SK-N-SH (cell line): ENCODE data around the gene DPP10. TPM values are rescaled to one million over a fixed set of nuclear protein-coding genes. Genes with fewer than 3 reads are reported as not detected.
A peak's percentile ranks its signal among the peaks of the same experiment; 100 is the strongest.

ENCODE experiments used
- CTCF ChIA-PET: fragments of 300-600, 350-600 bp; formaldehyde crosslinking; extraction: SDS; loops from one replicate; lab custom pipeline; 2021; lab: Yijun Ruan, JAX
- POLR2A ChIA-PET: fragments of 350-600 bp; sonication (Branson Sonifier 250); formaldehyde crosslinking; extraction: SDS; loops from one replicate; lab custom pipeline; 2020; ENCODE audit warnings: antibody characterized with exemption, inconsistent platforms; lab: Yijun Ruan, JAX
- DNase-seq: peaks from one replicate; pipeline ENCODE4 v3.0.0; 2012
- H2AFZ ChIP-seq: fragments of 200-600 bp; sonication (generic); 2 replicates; pipeline ENCODE4 v1.8.1; 2016; ENCODE audit warnings: antibody characterized with exemption, mild to moderate bottlenecking, low read depth
- H3F3A ChIP-seq: fragments of 200-600 bp; sonication (generic); replicated peaks from 2 replicates; pipeline ENCODE3; 2016; ENCODE audit warnings: antibody characterized with exemption, mild to moderate bottlenecking; ENCODE audit not compliant: insufficient read depth
- H3K27ac ChIP-seq, 2 experiments: fragments of 200-500 bp in 1 of 2; fragments of 200-600 bp in 1 of 2; sonication (Bioruptor generic) in 1 of 2; sonication (generic), shearing (Covaris generic) in 1 of 2; 2 replicates each; pipeline versions ENCODE4 v1.5.1 to v1.6.1; 2014 to 2016; ENCODE audit warnings: low read depth in 2 of 2, inconsistent platforms in 1 of 2, low read length in 1 of 2, mild to moderate bottlenecking in 1 of 2, mixed read lengths in 1 of 2
- H3K27me3 ChIP-seq: fragments of 200-600 bp; sonication (generic), shearing (Covaris generic); 2 replicates; pipeline ENCODE4 v1.6.1; 2016; ENCODE audit warnings: mixed run types; ENCODE audit not compliant: insufficient read depth
- H3K36me3 ChIP-seq, 2 experiments: fragments of 200-500 bp in 1 of 2; fragments of 200-600 bp in 1 of 2; sonication (Bioruptor generic) in 1 of 2; sonication (generic) in 1 of 2; replicated peaks in 1 of 2; 2 replicates each; pipeline versions ENCODE3 to v1.5.1; 2014 to 2016; ENCODE audit warnings: low read length in 1 of 2, mild to moderate bottlenecking in 1 of 2; ENCODE audit not compliant: insufficient read depth in 2 of 2, control insufficient read depth in 1 of 2
- H3K4me1 ChIP-seq, 2 experiments: fragments of 200-500 bp in 1 of 2; fragments of 200-600 bp in 1 of 2; sonication (Bioruptor generic) in 1 of 2; sonication (generic), shearing (Covaris generic) in 1 of 2; 2 replicates each; pipeline versions ENCODE4 v1.5.1 to v1.6.1; 2014 to 2016; ENCODE audit warnings: low read depth in 1 of 2, low read length in 1 of 2, mixed run types in 1 of 2; ENCODE audit not compliant: insufficient read depth in 2 of 2, control insufficient read depth in 1 of 2
- H3K4me2 ChIP-seq: fragments of 200-600 bp; sonication (generic), shearing (Covaris generic); 2 replicates; pipeline ENCODE4 v1.6.1; 2017; ENCODE audit warnings: mixed run types
- H3K4me3 ChIP-seq, 2 experiments: fragments of 200-500 bp in 1 of 2; fragments of 200-600 bp in 1 of 2; sonication (Bioruptor generic) in 1 of 2; sonication (generic), shearing (Covaris generic) in 1 of 2; 2 replicates each; pipeline versions ENCODE4 v1.5.1 to v1.8.1; 2014 to 2016; ENCODE audit warnings: low read depth in 2 of 2, inconsistent platforms in 1 of 2, low read length in 1 of 2, mild to moderate bottlenecking in 1 of 2, mixed read lengths in 1 of 2, moderate library complexity in 1 of 2
- H3K79me2 ChIP-seq: fragments of 200-600 bp; sonication (generic); 2 replicates; pipeline ENCODE4 v1.8.1; 2017; ENCODE audit warnings: mild to moderate bottlenecking; ENCODE audit not compliant: insufficient read depth
- H3K9ac ChIP-seq: fragments of 200-600 bp; sonication (generic); 2 replicates; pipeline ENCODE4 v1.6.1; 2017; ENCODE audit warnings: mixed run types
- H3K9me2 ChIP-seq: fragments of 200-600 bp; sonication (generic); 2 replicates; pipeline ENCODE4 v1.6.1; 2017; ENCODE audit warnings: mixed run types
- H3K9me3 ChIP-seq: fragments of 200-600 bp; sonication (generic); 2 replicates; pipeline ENCODE4 v1.6.1; 2017; ENCODE audit warnings: mixed run types, mild to moderate bottlenecking, moderate library complexity
- H4K20me1 ChIP-seq: fragments of 200-600 bp; sonication (generic); 2 replicates; pipeline ENCODE4 v1.6.1; 2017; ENCODE audit warnings: mild to moderate bottlenecking, mixed run types; ENCODE audit not compliant: insufficient read depth
- CHD2 ChIP-seq: fragments of 150-350 bp; IDR thresholded peaks from 2 replicates; pipeline ENCODE4 v1.6.1; 2018; ENCODE audit warnings: low read length; ENCODE audit not compliant: partially characterized antibody
- ELF1 ChIP-seq: IDR thresholded peaks from 2 replicates; pipeline ENCODE4 v1.4.0; 2012
- EZH2phosphoT487 ChIP-seq: fragments of 200-600 bp; sonication (generic); IDR thresholded peaks from 2 replicates; pipeline ENCODE4 v1.6.1; 2017; ENCODE audit warnings: low read depth, mixed run types, mild to moderate bottlenecking, antibody characterized with exemption, moderate library complexity, borderline replicate concordance
- FOSL2 ChIP-seq: IDR thresholded peaks from 2 replicates; pipeline ENCODE4 v1.4.0; 2012; ENCODE audit warnings: low read depth, mild to moderate bottlenecking, moderate library complexity, borderline replicate concordance
- FOXM1 ChIP-seq: IDR thresholded peaks from 2 replicates; pipeline ENCODE4 v1.4.0; 2012; ENCODE audit warnings: low read depth, mild to moderate bottlenecking
- MXI1 ChIP-seq: IDR thresholded peaks from 2 replicates; pipeline ENCODE4 v1.6.1; 2012; ENCODE audit warnings: mild to moderate bottlenecking, low read depth, low read length, improper control_type of control experiment
- PBX3 ChIP-seq: IDR thresholded peaks from 2 replicates; pipeline ENCODE4; 2012
- RAD21 ChIP-seq: IDR thresholded peaks from 2 replicates; pipeline ENCODE4 v1.6.1; 2012; ENCODE audit warnings: mild to moderate bottlenecking, low read length
- RCOR1 ChIP-seq: fragments of 150-350 bp; IDR thresholded peaks from 2 replicates; pipeline ENCODE4 v1.6.1; 2017; ENCODE audit warnings: antibody characterized with exemption, low read length
- SIN3A ChIP-seq: IDR thresholded peaks from 2 replicates; pipeline ENCODE4 v1.6.1; 2012; ENCODE audit warnings: low read depth, mild to moderate bottlenecking, low read length, moderate library complexity, borderline replicate concordance
- SMC3 ChIP-seq: IDR thresholded peaks from 2 replicates; pipeline ENCODE4 v1.6.1; 2012; ENCODE audit warnings: low read depth, low read length, improper control_type of control experiment
- USF1 ChIP-seq: IDR thresholded peaks from 2 replicates; pipeline ENCODE4 v1.4.0; 2012; ENCODE audit warnings: low read depth, borderline replicate concordance
- YY1 ChIP-seq: IDR thresholded peaks from 2 replicates; pipeline ENCODE4 v1.4.0; 2012; ENCODE audit warnings: low read depth, mild to moderate bottlenecking
- WGBS: methylation state at CpG from one replicate; pipeline ENCODE4 v1.1.6; 2017; ENCODE audit warnings: low lambda C conversion rate; 5-methylcytosine and 5-hydroxymethylcytosine counted together
- polyA plus RNA-seq, 3 experiments: library from polyadenylated mRNA; depleted of rRNA; stranded (reverse); fragments of >200 nt; gene quantifications; 2 replicates each; pipeline ENCODE4 v1.2.3, GENCODE V29; 2012
- TF ChIP-seq, protein P1 (sequence below): fragments of 200-600 bp; sonication (generic); IDR thresholded peaks from 2 replicates; pipeline ENCODE4 v1.6.1; 2017; ENCODE audit warnings: antibody characterized with exemption, mild to moderate bottlenecking, moderate library complexity
- TF ChIP-seq, protein P2 (sequence below): fragments of 150-350 bp; IDR thresholded peaks from 2 replicates; pipeline ENCODE4 v1.6.1; 2017; ENCODE audit warnings: antibody characterized with exemption, low read length, low read depth, borderline replicate concordance
- TF ChIP-seq, protein P3 (sequence below): IDR thresholded peaks from 2 replicates; pipeline ENCODE4 v1.4.0; 2012; ENCODE audit warnings: low read depth

The DPP10 gene
- polyA plus RNA-seq, 1 of the 3 experiments (the other 2 are of a cell fraction): not detected

DNA sequence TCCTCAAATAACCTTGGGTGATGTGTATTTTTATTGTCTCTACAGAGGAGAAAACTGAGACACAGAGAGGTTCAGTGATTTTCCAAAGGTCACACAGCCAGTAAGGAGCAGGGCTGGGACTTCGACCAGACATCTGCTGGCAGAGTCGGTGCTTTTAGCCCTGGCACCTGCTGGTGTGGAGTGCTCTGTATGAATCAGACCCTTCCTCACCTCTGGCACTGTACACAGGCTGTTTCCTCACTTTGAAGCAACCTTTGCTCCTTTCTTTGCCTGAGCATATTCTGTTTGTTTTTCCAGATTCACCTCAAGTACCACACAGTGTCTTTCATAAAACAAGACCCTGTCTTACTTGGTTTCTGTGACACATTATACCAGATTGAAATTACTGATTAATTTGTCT is 107.9 kb downstream of the DPP10 start:
- H3K9me2 ChIP-seq: no peaks in the 10 kb centered on the region
- no peak for TF ChIP-seq FOXM1
- H3K36me3 ChIP-seq: no peaks in the 10 kb centered on the region
- H3K79me2 ChIP-seq: no peaks in the 10 kb centered on the region
- H2AFZ ChIP-seq: no peak overlapping the region
- H4K20me1 ChIP-seq: no peaks in the 10 kb centered on the region
- no peak overlapping the region for H3K4me2 ChIP-seq
- POLR2A ChIA-PET: no interaction called here
- H3K4me1 ChIP-seq: no peaks in the 10 kb centered on the region
- DNase-seq: no peak
- no peak overlapping the region for H3K9ac ChIP-seq
- WGBS: 0% methylated on average over 2 of the region's 2 CpGs
- H3F3A ChIP-seq: no peaks in the 10 kb centered on the region
- H3K27ac ChIP-seq: no peak overlapping the region
- no peaks in the 10 kb centered on the region for H3K9me3 ChIP-seq
- CTCF ChIA-PET: interaction anchor here (1.0 to 1.4 kb wide), 2 partner anchors 13 to 33 kb away, joined by 3 to 5 read pairs; no protein-coding TSS in a partner anchor
- no peak overlapping the region for H3K4me3 ChIP-seq
- H3K27me3 ChIP-seq: no peaks in the 10 kb centered on the region; the same call in 1 of the 2 replicates

GRCh38 chr2:114550895-114551793 is 108.7 kb downstream of the DPP10 start:
- Histone ChIP-seq H3K27me3 (no peaks in the 10 kb centered on the region; the same call in 1 of the 2 replicates), H3K79me2 (no peaks in the 10 kb centered on the region), H2AFZ (no peak overlapping the region), H3K27ac (no peak overlapping the region), H3K9ac (no peak overlapping the region), H3K9me2 (no peaks in the 10 kb centered on the region), H3F3A (no peaks in the 10 kb centered on the region), H3K4me2 (no peak overlapping the region), H3K36me3 (no peaks in the 10 kb centered on the region), H3K4me3 (peak overlapping the region in 1 of 2 experiments; percentile 47; a peak in 1 of 4 replicates), H4K20me1 (no peaks in the 10 kb centered on the region), H3K4me1 (no peaks in the 10 kb centered on the region), H3K9me3 (no peaks in the 10 kb centered on the region)
- CTCF ChIA-PET: interaction anchor here (0.6 to 1.7 kb wide), 8 partner anchors 9 to 757 kb away, joined by 3 to 5 read pairs (median 3); no protein-coding TSS in a partner anchor
- peak; percentile 69 for TF ChIP-seq RAD21
- peak; percentile 27; the same call in 1 of the 2 replicates for TF ChIP-seq SMC3
- no peak for TF ChIP-seq RCOR1
- no peak for TF ChIP-seq EZH2phosphoT487
- TF ChIP-seq, protein P1, sequence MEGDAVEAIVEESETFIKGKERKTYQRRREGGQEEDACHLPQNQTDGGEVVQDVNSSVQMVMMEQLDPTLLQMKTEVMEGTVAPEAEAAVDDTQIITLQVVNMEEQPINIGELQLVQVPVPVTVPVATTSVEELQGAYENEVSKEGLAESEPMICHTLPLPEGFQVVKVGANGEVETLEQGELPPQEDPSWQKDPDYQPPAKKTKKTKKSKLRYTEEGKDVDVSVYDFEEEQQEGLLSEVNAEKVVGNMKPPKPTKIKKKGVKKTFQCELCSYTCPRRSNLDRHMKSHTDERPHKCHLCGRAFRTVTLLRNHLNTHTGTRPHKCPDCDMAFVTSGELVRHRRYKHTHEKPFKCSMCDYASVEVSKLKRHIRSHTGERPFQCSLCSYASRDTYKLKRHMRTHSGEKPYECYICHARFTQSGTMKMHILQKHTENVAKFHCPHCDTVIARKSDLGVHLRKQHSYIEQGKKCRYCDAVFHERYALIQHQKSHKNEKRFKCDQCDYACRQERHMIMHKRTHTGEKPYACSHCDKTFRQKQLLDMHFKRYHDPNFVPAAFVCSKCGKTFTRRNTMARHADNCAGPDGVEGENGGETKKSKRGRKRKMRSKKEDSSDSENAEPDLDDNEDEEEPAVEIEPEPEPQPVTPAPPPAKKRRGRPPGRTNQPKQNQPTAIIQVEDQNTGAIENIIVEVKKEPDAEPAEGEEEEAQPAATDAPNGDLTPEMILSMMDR: peak; percentile 60
- DNase-seq: peak; percentile 25
- POLR2A ChIA-PET: no interaction called here
- under 1% methylated on average over 4 of the region's 5 CpGs for WGBS

DNA sequence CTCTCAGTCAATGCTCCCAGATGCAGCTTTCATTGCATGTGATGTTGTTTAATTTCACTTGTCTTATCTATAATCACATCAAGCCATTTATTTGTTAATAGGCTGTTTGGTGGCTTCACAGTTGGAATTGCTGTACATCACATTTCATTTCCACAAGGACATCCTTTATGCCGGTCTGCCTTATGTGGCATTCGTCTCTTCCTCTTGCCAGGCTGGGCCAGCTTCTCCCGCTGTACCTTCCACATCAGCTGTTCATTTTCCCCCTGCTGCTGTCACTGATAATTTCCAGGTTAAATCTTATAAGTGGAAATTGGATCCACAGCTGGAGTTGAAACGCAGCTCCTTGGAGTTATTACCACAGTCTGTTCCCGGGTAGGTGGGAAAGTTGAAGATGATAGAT is 110.6 kb downstream of the DPP10 start:
- H3K4me2 ChIP-seq: no peak overlapping the region
- H3K9me2 ChIP-seq: no peaks in the 10 kb centered on the region
- 2% methylated on average over 5 of the region's 5 CpGs for WGBS
- H3K4me1 ChIP-seq: no peaks in the 10 kb centered on the region
- H3K9ac ChIP-seq: no peak overlapping the region
- no peaks in the 10 kb centered on the region for H3K79me2 ChIP-seq
- POLR2A ChIA-PET: no interaction called here
- no peak overlapping the region for H3K4me3 ChIP-seq
- H3K9me3 ChIP-seq: no peaks in the 10 kb centered on the region
- H3K27ac ChIP-seq: no peak overlapping the region
- H2AFZ ChIP-seq: no peak overlapping the region
- no peaks in the 10 kb centered on the region for H3K36me3 ChIP-seq
- CTCF ChIA-PET: no interaction called here
- no peaks in the 10 kb centered on the region for H3F3A ChIP-seq
- H4K20me1 ChIP-seq: no peaks in the 10 kb centered on the region
- no peaks in the 10 kb centered on the region for H3K27me3 ChIP-seq
- no peak for DNase-seq
- no peak for TF ChIP-seq YY1
- no peak for TF ChIP-seq MXI1
- no peak for TF ChIP-seq ELF1
- TF ChIP-seq, protein P2, sequence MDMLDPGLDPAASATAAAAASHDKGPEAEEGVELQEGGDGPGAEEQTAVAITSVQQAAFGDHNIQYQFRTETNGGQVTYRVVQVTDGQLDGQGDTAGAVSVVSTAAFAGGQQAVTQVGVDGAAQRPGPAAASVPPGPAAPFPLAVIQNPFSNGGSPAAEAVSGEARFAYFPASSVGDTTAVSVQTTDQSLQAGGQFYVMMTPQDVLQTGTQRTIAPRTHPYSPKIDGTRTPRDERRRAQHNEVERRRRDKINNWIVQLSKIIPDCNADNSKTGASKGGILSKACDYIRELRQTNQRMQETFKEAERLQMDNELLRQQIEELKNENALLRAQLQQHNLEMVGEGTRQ: no peak
- TF ChIP-seq CHD2: no peak
- no peak for TF ChIP-seq SIN3A
- TF ChIP-seq, protein P3, sequence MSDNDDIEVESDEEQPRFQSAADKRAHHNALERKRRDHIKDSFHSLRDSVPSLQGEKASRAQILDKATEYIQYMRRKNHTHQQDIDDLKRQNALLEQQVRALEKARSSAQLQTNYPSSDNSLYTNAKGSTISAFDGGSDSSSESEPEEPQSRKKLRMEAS: no peak
- TF ChIP-seq PBX3: no peak
- no peak for TF ChIP-seq RCOR1
- no peak for TF ChIP-seq USF1
- TF ChIP-seq FOSL2: no peak
